Calu3 (cell line): ENCODE results near the gene CHN1. TPM values are rescaled to one million over a fixed set of nuclear protein-coding genes. Genes with fewer than 3 reads are reported as not detected.
A peak's percentile ranks its signal among the peaks of the same experiment; 100 is the strongest.

ENCODE experiments used
- BruUV-seq: library from RNA; stranded (reverse); fragments of 400-500 nt; replicated peaks from 2 replicates; lab custom pipeline; 2021; lab: Mats Ljungman, UMichigan
- CTCF ChIA-PET: fragments of 300-600 bp; sonication (Branson Sonifier 250); formaldehyde crosslinking; loops from one replicate; lab custom pipeline; 2022; ENCODE audit warnings: antibody characterized with exemption; lab: Charles Lee
- DNase-seq: peaks from one replicate; pipeline ENCODE4 v3.0.0; 2022
- H3K27ac Mint-ChIP-seq: one replicate; pipeline ENCODE4 v1.8.0; 2022; ENCODE audit warnings: mixed read lengths; ENCODE audit not compliant: unreplicated experiment
- H3K27me3 Mint-ChIP-seq: one replicate; pipeline ENCODE4 v1.8.0; 2022; ENCODE audit warnings: mixed read lengths; ENCODE audit not compliant: unreplicated experiment
- H3K36me3 Mint-ChIP-seq: one replicate; pipeline ENCODE4 v1.8.0; 2022; ENCODE audit warnings: mild to moderate bottlenecking, moderate library complexity, mixed read lengths; ENCODE audit not compliant: insufficient read depth, unreplicated experiment
- H3K4me1 Mint-ChIP-seq: one replicate; pipeline ENCODE4 v1.8.0; 2022; ENCODE audit warnings: mild to moderate bottlenecking, low read depth, mixed read lengths; ENCODE audit not compliant: unreplicated experiment
- H3K4me3 Mint-ChIP-seq: one replicate; pipeline ENCODE4 v1.8.0; 2022; ENCODE audit warnings: mild to moderate bottlenecking, low read depth, moderate library complexity, mixed read lengths; ENCODE audit not compliant: unreplicated experiment
- H3K9me3 Mint-ChIP-seq: one replicate; pipeline ENCODE4 v1.8.0; 2022; ENCODE audit warnings: low read depth, mixed read lengths; ENCODE audit not compliant: unreplicated experiment
- intact Hi-C: fragments of 100-400 bp; cut with micrococcal nuclease; formaldehyde crosslinking; loops from one replicate; pipeline ENCODE4 v1.10.0; 2022; ENCODE audit not compliant: unreplicated experiment
- total RNA-seq: library from RNA; stranded (reverse); gene quantifications from 2 replicates; pipeline ENCODE4 v1.2.3, GENCODE V29; 2022
- TF ChIP-seq, protein P1 (sequence below): fragments of 200-600 bp; IDR thresholded peaks from one replicate; pipeline ENCODE4 v1.8.0; 2022; ENCODE audit warnings: antibody characterized with exemption; ENCODE audit not compliant: unreplicated experiment

The CHN1 gene
- total RNA-seq, 1 experiment from 2014 or later, result 2.4 TPM

DNA sequence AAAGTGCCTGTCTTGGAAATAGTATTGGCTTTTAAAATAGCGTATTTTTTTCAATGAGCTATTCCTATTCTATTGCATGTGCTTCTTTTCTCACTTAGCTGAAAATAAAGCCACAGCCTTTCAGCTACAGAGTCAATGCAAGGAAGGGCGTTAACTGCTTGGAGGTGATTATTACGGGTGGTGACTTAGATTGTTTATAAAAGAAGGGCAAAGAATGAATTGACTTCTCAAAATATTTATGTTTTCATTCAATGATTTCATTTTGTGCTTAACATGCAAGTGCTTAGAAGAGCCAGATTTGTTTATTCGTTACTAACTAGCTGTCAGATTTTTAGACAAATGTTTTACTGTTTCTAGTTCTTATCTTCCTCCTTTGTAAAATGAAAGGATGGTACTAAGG lies 2.8 kb upstream of the CHN1 start:
- Mint-ChIP-seq H3K4me1 (no peaks in the 10 kb centered on the region), H3K9me3 (no peaks in the 10 kb centered on the region), H3K4me3 (no peak overlapping the region), H3K27me3 (peaks cover 32% of the 10 kb centered on the region), H3K27ac (no peak overlapping the region), H3K36me3 (peaks cover 23% of the 10 kb centered on the region)
- intact Hi-C loops, result no loop called here
- CTCF ChIA-PET, result interaction anchor here (0.7 kb wide), 1 partner anchor 236 kb away, joined by 3 read pairs; no protein-coding TSS in a partner anchor
- DNase-seq, result no peak
- BruUV-seq, result no TSS peak
- TF ChIP-seq, protein P1, sequence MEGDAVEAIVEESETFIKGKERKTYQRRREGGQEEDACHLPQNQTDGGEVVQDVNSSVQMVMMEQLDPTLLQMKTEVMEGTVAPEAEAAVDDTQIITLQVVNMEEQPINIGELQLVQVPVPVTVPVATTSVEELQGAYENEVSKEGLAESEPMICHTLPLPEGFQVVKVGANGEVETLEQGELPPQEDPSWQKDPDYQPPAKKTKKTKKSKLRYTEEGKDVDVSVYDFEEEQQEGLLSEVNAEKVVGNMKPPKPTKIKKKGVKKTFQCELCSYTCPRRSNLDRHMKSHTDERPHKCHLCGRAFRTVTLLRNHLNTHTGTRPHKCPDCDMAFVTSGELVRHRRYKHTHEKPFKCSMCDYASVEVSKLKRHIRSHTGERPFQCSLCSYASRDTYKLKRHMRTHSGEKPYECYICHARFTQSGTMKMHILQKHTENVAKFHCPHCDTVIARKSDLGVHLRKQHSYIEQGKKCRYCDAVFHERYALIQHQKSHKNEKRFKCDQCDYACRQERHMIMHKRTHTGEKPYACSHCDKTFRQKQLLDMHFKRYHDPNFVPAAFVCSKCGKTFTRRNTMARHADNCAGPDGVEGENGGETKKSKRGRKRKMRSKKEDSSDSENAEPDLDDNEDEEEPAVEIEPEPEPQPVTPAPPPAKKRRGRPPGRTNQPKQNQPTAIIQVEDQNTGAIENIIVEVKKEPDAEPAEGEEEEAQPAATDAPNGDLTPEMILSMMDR, result no peak

DNA sequence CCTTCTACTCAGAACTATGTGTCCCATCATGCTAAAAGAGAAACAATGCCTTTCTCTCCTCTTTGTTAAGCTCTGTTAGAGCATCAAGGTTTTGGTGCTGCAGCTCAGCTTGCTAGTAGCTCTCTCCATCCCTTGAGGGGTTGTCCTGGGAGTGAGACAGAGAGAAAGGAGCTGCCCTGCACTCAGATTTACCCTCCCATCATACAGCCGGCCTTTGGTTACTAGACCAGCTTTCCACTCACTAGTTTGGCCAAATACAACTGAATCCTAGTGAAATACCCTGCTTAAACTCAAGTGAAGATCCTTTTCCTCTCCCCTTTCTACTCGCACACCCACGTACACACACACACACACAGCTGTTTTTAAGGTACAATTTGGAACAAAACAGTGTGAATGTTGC lies 2.3 kb upstream of the CHN1 start:
- Mint-ChIP-seq H3K27ac (no peak overlapping the region), H3K27me3 (peaks cover 37% of the 10 kb centered on the region), H3K4me3 (no peak overlapping the region), H3K36me3 (peaks cover 23% of the 10 kb centered on the region), H3K4me1 (no peaks in the 10 kb centered on the region), H3K9me3 (no peaks in the 10 kb centered on the region)
- DNase-seq, result no peak
- no TSS peak for BruUV-seq
- CTCF ChIA-PET, result interaction anchor here (0.7 kb wide), 1 partner anchor 236 kb away, joined by 3 read pairs; no protein-coding TSS in a partner anchor
- TF ChIP-seq, protein P1, result no peak
- intact Hi-C loops, result no loop called here

DNA sequence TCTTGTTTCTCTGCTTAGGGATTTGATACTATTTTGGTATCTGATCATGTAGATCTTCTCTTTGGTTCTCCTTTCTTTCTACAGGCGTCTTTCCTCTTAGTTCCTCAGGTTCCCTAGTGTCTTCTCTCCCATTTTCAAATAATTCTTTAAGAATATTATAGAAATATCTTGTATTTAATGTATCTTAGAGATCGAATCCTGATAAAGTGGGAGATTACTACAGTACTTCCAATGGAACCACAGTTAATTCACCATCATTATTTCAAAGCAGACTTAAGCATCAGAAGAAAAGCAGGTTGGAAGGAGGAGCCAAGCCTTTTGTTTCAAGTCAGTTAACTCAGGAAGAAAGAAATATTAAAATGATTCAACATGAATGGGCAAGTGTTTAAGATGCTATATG lies 1.1 kb upstream of the CHN1 start:
- no peaks in the 10 kb centered on the region for H3K4me1 Mint-ChIP-seq
- TF ChIP-seq, protein P1, result no peak
- CTCF ChIA-PET, result no interaction called here
- no TSS peak for BruUV-seq
- H3K27me3 Mint-ChIP-seq, result peaks cover 49% of the 10 kb centered on the region
- H3K36me3 Mint-ChIP-seq, result peaks cover 23% of the 10 kb centered on the region
- DNase-seq, result no peak
- no peak overlapping the region for H3K27ac Mint-ChIP-seq
- no peaks in the 10 kb centered on the region for H3K9me3 Mint-ChIP-seq
- intact Hi-C loops, result no loop called here
- peak overlapping the region; percentile 70 for H3K4me3 Mint-ChIP-seq

DNA sequence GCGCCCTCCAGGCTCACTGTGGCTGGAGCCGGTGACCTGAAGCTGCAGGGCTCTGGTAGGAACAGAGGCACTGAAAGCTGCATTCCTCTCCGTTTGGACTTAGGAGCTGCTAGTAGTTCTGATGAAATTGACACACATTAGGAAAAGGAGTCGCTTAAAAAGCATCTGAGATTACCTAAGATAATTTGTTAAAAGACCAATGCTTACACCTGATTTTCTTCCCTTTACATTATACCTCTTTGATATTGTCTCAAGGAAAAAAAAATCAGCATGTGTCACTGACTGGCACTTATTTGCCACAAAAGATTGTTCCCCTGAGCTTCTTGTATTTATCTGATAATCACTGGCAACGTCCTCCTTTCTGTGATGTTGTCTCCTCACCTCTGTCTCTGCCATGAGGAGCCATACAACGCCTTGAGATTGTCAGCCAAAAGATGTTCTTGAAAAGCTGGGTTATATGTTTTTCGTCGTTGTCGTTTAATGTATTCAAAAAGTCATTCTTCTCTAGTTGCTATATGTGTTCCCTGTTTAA lies 618 bp upstream of the CHN1 start:
- TF ChIP-seq, protein P1, result no peak
- Mint-ChIP-seq H3K27me3 (peaks cover 50% of the 10 kb centered on the region), H3K4me1 (no peaks in the 10 kb centered on the region), H3K36me3 (peaks cover 23% of the 10 kb centered on the region), H3K4me3 (peak overlapping the region; percentile 70), H3K9me3 (no peaks in the 10 kb centered on the region), H3K27ac (no peak overlapping the region)
- CTCF ChIA-PET, result interaction anchor here (0.9 kb wide), 1 partner anchor 33 kb away, joined by 5 read pairs; no protein-coding TSS in a partner anchor
- BruUV-seq, result no TSS peak
- intact Hi-C loops, result no loop called here
- DNase-seq, result no peak
